Measurements from ENCODE around the gene APOE. TPM values are rescaled to one million over a fixed set of nuclear protein-coding genes. Genes with fewer than 3 reads are reported as not detected.

Gene APOE
- total and polyA plus RNA-seq, 2 of the 13 experiments (the other 11 are each of a cell fraction or from before 2014, with no cell fraction given) = 1,328 to 1,470 TPM

GRCh38 chr19:44903602-44904425, 1.8 kb upstream of the APOE start (continued):
- peak; percentile 50 for TF ChIP-seq ZBTB2 (CRISPR knock-in tag; IDR thresholded peaks at IDR 0.05; ENCODE audit: low read depth)
- peak; percentile 50 for TF ChIP-seq FOXA3 (CRISPR knock-in tag; IDR thresholded peaks at IDR 0.05)
- TF ChIP-seq ZNF614 (CRISPR knock-in tag; IDR thresholded peaks at IDR 0.05; ENCODE audit: borderline replicate concordance) = peak; percentile 85; the same call in 1 of the 2 replicates
- TF ChIP-seq STAT6 (CRISPR knock-in tag; IDR thresholded peaks at IDR 0.05; ENCODE audit: borderline replicate concordance) = no peak
- TF ChIP-seq SP140L (CRISPR knock-in tag; IDR thresholded peaks at IDR 0.05; ENCODE audit: borderline replicate concordance) = 0 out of 2 replicates have a peak, but pooled peaks have one; percentile 38
- no peak for TF ChIP-seq SUZ12 (IDR thresholded peaks at IDR 0.05; ENCODE audit: low read depth, low read length)
- peak; percentile 85 for TF ChIP-seq IKZF5 (CRISPR knock-in tag; IDR thresholded peaks at IDR 0.05)
- peak; percentile 81 for TF ChIP-seq DZIP1 (CRISPR knock-in tag; IDR thresholded peaks at IDR 0.05)
- TF ChIP-seq PPARG (CRISPR knock-in tag; conservative IDR thresholded peaks at IDR 0.05) = peak; percentile 30; the same call in 1 of the 2 replicates
- peak; percentile 71; the same call in 1 of the 2 replicates for TF ChIP-seq ZNF510 (CRISPR knock-in tag; IDR thresholded peaks at IDR 0.05; ENCODE audit: low read depth)
- peak; percentile 89 for TF ChIP-seq PAF1 (CRISPR knock-in tag; IDR thresholded peaks at IDR 0.05)
- peak; percentile 88; the same call in 1 of the 2 replicates for TF ChIP-seq RFXANK (CRISPR knock-in tag; IDR thresholded peaks at IDR 0.05)
- TF ChIP-seq ZNF639 (CRISPR knock-in tag; conservative IDR thresholded peaks at IDR 0.05) = peak; percentile 49; the same call in 1 of the 2 replicates
- TF ChIP-seq TBP (CRISPR knock-in tag; IDR thresholded peaks at IDR 0.05) = no peak
- peak; percentile 91; the same call in 1 of the 2 replicates for TF ChIP-seq KDM3A (CRISPR knock-in tag; IDR thresholded peaks at IDR 0.05; ENCODE audit: low read depth)
- TF ChIP-seq DPF2 (CRISPR knock-in tag; IDR thresholded peaks at IDR 0.05; ENCODE audit: borderline replicate concordance, low read depth) = peak; percentile 69; the same call in 1 of the 2 replicates
- peak; percentile 72; the same call in 1 of the 2 replicates for TF ChIP-seq MEIS1 (CRISPR knock-in tag; IDR thresholded peaks at IDR 0.05; ENCODE audit: borderline replicate concordance)
- TF ChIP-seq ZNF501 (CRISPR knock-in tag; IDR thresholded peaks at IDR 0.05) = peak; percentile 78; the same call in 1 of the 2 replicates
- TF ChIP-seq ZNF34 (CRISPR knock-in tag; IDR thresholded peaks at IDR 0.05; ENCODE audit: borderline replicate concordance) = 0 out of 2 replicates have a peak, but pooled peaks have one; percentile 63

Measured in HepG2 (cell line).